LNCAP (cell line): ENCODE results near the gene LRG1.

Experiments used
- CTCF ChIP-seq: fragments of 450-650 bp; IDR thresholded peaks from 2 replicates; pipeline ENCODE4 v1.5.1; 2017; ENCODE audit warnings: mild to moderate bottlenecking

LRG1 gene

GRCh38 chr19:4503825-4504170 lies 36.0 kb downstream of the LRG1 start:
- no peak for TF ChIP-seq CTCF

- no peak for TF ChIP-seq CTCF
These were observed 36.6 kb downstream of the LRG1 start for GRCh38 chr19:4503132-4503824.

- TF ChIP-seq CTCF = no peak
These were observed 37.3 kb downstream of the LRG1 start for GRCh38 chr19:4502282-4503131.

GRCh38 chr19:4501691-4502090 lies 38.1 kb downstream of the LRG1 start:
- no peak for TF ChIP-seq CTCF

- no peak for TF ChIP-seq CTCF
These were observed 38.8 kb downstream of the LRG1 start for GRCh38 chr19:4500841-4501591.

- no peak for TF ChIP-seq CTCF
These were observed 40.0 kb downstream of the LRG1 start for GRCh38 chr19:4499855-4500254.

- no peak for TF ChIP-seq CTCF
These were observed 40.5 kb downstream of the LRG1 start for GRCh38 chr19:4499318-4499717.
